HUES6 (cell line): Measurements from ENCODE around the gene SLC35F1.

Source experiments
- H3K27ac ChIP-seq: 2 replicates; pipeline ENCODE4 v1.7.0; 2013; ENCODE audit warnings: low read depth, mild to moderate bottlenecking, low read length, inconsistent platforms
- H3K27me3 ChIP-seq: 2 replicates; pipeline ENCODE4 v1.6.1; 2013; ENCODE audit warnings: low read length; ENCODE audit not compliant: control insufficient read depth, insufficient read depth
- H3K36me3 ChIP-seq: 2 replicates; pipeline ENCODE4 v1.6.1; 2013; ENCODE audit warnings: low read length; ENCODE audit not compliant: control insufficient read depth, insufficient read depth
- H3K4me1 ChIP-seq: 2 replicates; pipeline ENCODE4 v1.6.1; 2013; ENCODE audit warnings: low read length; ENCODE audit not compliant: control insufficient read depth, insufficient read depth
- H3K4me3 ChIP-seq: 2 replicates; pipeline ENCODE4 v1.5.1; 2013; ENCODE audit warnings: low read depth, low read length
- H3K9ac ChIP-seq: one replicate; pipeline ENCODE4 v1.6.1; 2013; ENCODE audit warnings: mild to moderate bottlenecking, low read length
- H3K9me3 ChIP-seq: 2 replicates; pipeline ENCODE4 v1.6.1; 2013; ENCODE audit warnings: low read depth, low read length; ENCODE audit not compliant: control insufficient read depth, insufficient read depth

The SLC35F1 gene

GRCh38 chr6:118326712-118327111, 419.6 kb downstream of the SLC35F1 start:
- Histone ChIP-seq H3K27ac (no peak overlapping the region), H3K9ac (no peak overlapping the region), H3K36me3 (no peaks in the 10 kb centered on the region), H3K4me3 (no peak overlapping the region), H3K4me1 (peaks cover 8% of the 10 kb centered on the region), H3K9me3 (no peaks in the 10 kb centered on the region), H3K27me3 (no peaks in the 10 kb centered on the region)

GRCh38 chr6:118327237-118327636, 420.2 kb downstream of the SLC35F1 start:
- Histone ChIP-seq H3K27me3 (no peaks in the 10 kb centered on the region), H3K27ac (no peak overlapping the region), H3K9ac (no peak overlapping the region), H3K4me3 (no peak overlapping the region), H3K4me1 (peaks cover 8% of the 10 kb centered on the region), H3K36me3 (no peaks in the 10 kb centered on the region), H3K9me3 (no peaks in the 10 kb centered on the region)

- Histone ChIP-seq H3K9ac (no peak overlapping the region), H3K36me3 (no peaks in the 10 kb centered on the region), H3K4me3 (no peak overlapping the region), H3K9me3 (no peaks in the 10 kb centered on the region), H3K4me1 (no peaks in the 10 kb centered on the region), H3K27me3 (no peaks in the 10 kb centered on the region), H3K27ac (no peak overlapping the region)
These were observed 426.7 kb downstream of the SLC35F1 start for GRCh38 chr6:118333772-118334171.

GRCh38 chr6:118334634-118335033, 427.6 kb downstream of the SLC35F1 start:
- no peaks in the 10 kb centered on the region for H3K9me3 ChIP-seq
- H3K27ac ChIP-seq = no peak overlapping the region
- no peak overlapping the region for H3K9ac ChIP-seq
- no peak overlapping the region for H3K4me3 ChIP-seq
- H3K4me1 ChIP-seq = no peaks in the 10 kb centered on the region
- H3K36me3 ChIP-seq = no peaks in the 10 kb centered on the region
- H3K27me3 ChIP-seq = no peaks in the 10 kb centered on the region

- Histone ChIP-seq H3K27me3 (no peaks in the 10 kb centered on the region), H3K4me1 (no peaks in the 10 kb centered on the region), H3K9me3 (no peaks in the 10 kb centered on the region), H3K27ac (no peak overlapping the region), H3K9ac (no peak overlapping the region), H3K4me3 (no peak overlapping the region), H3K36me3 (no peaks in the 10 kb centered on the region)
These were observed 428.3 kb downstream of the SLC35F1 start for GRCh38 chr6:118335325-118335816.

- peaks cover 3% of the 10 kb centered on the region; the same call in 1 of the 2 replicates for H3K9me3 ChIP-seq
- H3K27ac ChIP-seq = no peak overlapping the region
- no peaks in the 10 kb centered on the region for H3K36me3 ChIP-seq
- no peaks in the 10 kb centered on the region for H3K4me1 ChIP-seq
- H3K9ac ChIP-seq = no peak overlapping the region
- H3K27me3 ChIP-seq = no peaks in the 10 kb centered on the region
- H3K4me3 ChIP-seq = no peak overlapping the region
These were observed 437.1 kb downstream of the SLC35F1 start for GRCh38 chr6:118344014-118344670.

GRCh38 chr6:118350881-118351430, 443.9 kb downstream of the SLC35F1 start:
- H3K4me3 ChIP-seq = no peak overlapping the region
- H3K9me3 ChIP-seq = no peaks in the 10 kb centered on the region
- no peak overlapping the region for H3K27ac ChIP-seq

GRCh38 chr6:118353564-118353963, 446.5 kb downstream of the SLC35F1 start:
- no peaks in the 10 kb centered on the region for H3K9me3 ChIP-seq
- H3K9ac ChIP-seq = no peak overlapping the region
- no peaks in the 10 kb centered on the region for H3K36me3 ChIP-seq
- no peak overlapping the region for H3K4me3 ChIP-seq
- H3K27me3 ChIP-seq = no peaks in the 10 kb centered on the region
- H3K27ac ChIP-seq = no peak overlapping the region
- no peaks in the 10 kb centered on the region for H3K4me1 ChIP-seq

More at GRCh38 chr6:118350881-118351430, 443.9 kb downstream of the SLC35F1 start:
- Histone ChIP-seq H3K27me3 (no peaks in the 10 kb centered on the region), H3K9ac (no peak overlapping the region), H3K4me1 (no peaks in the 10 kb centered on the region), H3K36me3 (no peaks in the 10 kb centered on the region)

- H3K27me3 ChIP-seq = no peaks in the 10 kb centered on the region
- no peak overlapping the region for H3K9ac ChIP-seq
- H3K36me3 ChIP-seq = no peaks in the 10 kb centered on the region
- H3K27ac ChIP-seq = no peak overlapping the region
- H3K4me3 ChIP-seq = no peak overlapping the region
- H3K4me1 ChIP-seq = no peaks in the 10 kb centered on the region
- no peaks in the 10 kb centered on the region for H3K9me3 ChIP-seq
These were observed 447.6 kb downstream of the SLC35F1 start for GRCh38 chr6:118354641-118355040.

GRCh38 chr6:118356054-118356453, 449.0 kb downstream of the SLC35F1 start:
- Histone ChIP-seq H3K36me3 (no peaks in the 10 kb centered on the region), H3K27ac (no peak overlapping the region), H3K4me3 (no peak overlapping the region), H3K9me3 (no peaks in the 10 kb centered on the region), H3K27me3 (no peaks in the 10 kb centered on the region), H3K9ac (no peak overlapping the region), H3K4me1 (no peaks in the 10 kb centered on the region)

- H3K36me3 ChIP-seq = no peaks in the 10 kb centered on the region
- no peaks in the 10 kb centered on the region for H3K4me1 ChIP-seq
- no peak overlapping the region for H3K9ac ChIP-seq
- H3K9me3 ChIP-seq = no peaks in the 10 kb centered on the region
- no peak overlapping the region for H3K4me3 ChIP-seq
- H3K27me3 ChIP-seq = no peaks in the 10 kb centered on the region
- no peak overlapping the region for H3K27ac ChIP-seq
These were observed 449.6 kb downstream of the SLC35F1 start for GRCh38 chr6:118356686-118357085.
